RPMI7951 (cell line): ENCODE results near the gene PEX14. TPM values are rescaled to one million over a fixed set of nuclear protein-coding genes. Genes with fewer than 3 reads are reported as not detected.

Experiments used
- DNase-seq: peaks from one replicate; pipeline ENCODE4 v3.0.0-alpha.2; 2012; ENCODE audit warnings: low read depth
- total RNA-seq: library from RNA; depleted of rRNA; stranded (reverse); fragments of >200 nt; shearing (Covaris generic); gene quantifications from 2 replicates; pipeline ENCODE4 v1.2.3, GENCODE V29; 2014

The PEX14 gene
- total RNA-seq, 1 experiment from 2014 or later, result 21.5 TPM

DNA sequence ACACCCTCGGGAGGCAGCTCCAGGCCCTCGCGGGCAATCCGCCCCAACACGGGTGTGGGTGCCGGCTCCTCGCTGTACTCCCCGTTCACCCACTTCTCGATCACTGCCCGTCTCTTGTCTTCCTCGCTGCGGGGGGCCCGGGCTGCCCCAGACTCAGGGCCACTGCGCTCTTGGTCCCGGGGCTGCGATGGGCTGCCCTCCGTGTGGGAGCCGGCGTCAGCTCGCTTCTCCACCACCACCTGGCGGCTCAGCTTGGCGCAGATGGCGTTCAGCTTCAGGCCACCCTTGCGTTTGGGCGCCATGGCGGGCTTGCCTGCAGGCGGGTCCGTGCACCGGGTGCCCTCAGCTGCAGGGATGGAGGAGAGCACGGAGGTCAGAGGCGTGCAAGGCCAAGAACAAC lies 190.5 kb downstream of the PEX14 start:
- no peak for DNase-seq

DNA sequence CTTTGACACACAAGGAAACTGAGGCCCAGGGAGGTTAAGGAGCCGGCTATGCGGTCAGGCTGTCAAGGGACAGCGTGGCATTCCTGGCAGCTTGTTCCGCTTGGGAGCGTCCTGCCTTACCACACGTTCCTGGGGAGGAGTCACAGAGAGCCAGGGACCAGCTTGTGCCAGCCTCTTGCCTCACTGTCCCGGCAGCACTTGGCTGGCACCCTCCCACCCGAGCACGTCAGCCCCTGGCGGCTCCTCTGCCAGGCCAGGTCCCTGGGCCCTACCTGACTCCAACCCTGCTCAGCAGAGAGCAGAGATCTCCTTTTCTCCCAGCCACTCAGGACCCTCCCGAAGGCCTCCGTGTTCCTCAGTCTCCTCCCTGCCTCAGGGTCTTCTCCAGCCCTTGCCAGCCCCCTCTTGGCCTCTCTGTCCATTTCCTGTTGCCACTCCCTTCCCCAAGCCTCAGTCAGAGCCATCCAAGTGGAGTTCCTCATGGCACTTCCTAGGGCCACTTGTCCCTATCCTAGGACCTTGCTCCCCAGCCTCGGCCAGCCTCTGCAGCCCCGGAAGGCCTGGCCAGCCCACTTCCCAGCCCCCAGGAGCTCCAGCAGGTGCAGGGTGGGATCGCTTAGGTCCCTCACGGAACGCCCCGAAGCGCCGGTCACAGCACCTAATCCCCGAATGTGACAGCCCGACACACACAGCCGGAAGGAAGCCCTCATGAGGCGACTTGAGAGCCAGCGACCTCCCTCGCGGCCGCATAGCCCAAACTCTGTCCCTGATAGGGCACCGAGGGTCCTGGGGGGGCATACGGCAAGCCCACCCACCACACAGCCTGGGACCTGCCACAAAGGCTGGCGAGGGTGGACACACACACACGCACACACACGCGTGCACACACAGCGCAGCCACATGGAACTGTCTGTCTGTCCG lies 191.4 kb downstream of the PEX14 start:
- DNase-seq, result no peak

DNA sequence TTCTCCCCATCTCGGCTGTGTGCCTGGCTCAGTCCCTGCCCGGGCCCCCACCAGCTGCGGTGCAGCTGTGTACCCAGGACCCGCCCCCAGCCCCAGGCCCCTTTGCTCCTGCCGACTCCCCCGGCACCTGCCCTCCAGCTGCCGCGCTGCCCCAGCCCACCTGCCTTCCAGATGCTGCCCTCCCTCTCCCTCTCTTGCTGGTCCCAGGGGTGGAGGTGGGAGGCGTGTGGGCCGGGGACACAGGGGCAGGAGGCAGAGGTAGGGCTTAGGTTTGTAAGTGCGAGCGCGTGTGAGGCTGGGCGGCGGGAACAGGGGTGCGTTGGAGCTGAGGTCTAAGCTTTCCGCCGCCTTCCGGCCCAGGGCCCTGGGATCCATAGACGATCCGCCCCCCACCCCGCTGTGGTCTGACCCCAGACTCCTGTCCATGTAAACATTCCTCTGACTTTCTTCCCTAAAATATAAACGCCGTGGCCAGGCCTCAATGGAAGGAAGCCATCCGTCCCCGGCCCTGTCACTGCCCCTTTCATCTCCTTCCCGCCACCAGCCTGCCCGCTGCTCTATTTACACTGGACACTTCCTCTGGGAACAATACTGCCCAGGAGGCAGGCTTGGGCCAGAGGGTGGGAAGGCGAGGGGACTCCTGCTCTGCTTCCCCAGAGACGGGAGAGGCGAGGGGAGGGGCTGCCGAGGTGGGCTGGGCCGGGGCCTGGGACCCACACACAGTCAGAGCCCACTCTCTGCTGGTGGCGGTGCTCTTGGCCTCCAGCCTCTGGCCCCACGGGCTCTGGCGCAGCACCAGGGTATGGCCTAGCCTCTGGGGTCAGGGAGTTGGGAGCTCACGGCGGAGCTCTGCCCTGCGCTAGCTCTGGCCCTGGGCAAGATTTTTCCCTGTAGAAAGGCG lies 193.4 kb downstream of the PEX14 start:
- DNase-seq, result no peak

DNA sequence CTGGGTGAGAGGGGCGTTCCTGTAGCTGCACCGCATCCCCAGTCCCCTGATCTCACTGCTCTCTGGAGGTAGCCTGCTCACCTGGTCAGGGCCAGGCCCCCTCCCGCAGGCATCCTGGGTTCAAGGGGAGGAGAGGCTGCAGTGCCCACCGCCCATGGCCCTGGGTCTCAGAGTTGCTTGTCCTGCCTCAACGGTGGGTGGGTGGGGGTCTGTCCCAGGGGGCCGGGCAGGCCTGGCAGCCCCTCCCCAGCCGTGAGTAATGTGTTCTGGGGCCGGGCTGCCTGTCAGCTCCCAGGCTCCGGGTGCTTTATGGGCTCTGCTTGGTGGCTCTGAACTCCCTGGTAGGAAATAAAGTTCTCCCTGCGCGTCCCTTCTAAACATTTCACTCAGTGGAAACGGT lies 194.8 kb downstream of the PEX14 start:
- no peak for DNase-seq

DNA sequence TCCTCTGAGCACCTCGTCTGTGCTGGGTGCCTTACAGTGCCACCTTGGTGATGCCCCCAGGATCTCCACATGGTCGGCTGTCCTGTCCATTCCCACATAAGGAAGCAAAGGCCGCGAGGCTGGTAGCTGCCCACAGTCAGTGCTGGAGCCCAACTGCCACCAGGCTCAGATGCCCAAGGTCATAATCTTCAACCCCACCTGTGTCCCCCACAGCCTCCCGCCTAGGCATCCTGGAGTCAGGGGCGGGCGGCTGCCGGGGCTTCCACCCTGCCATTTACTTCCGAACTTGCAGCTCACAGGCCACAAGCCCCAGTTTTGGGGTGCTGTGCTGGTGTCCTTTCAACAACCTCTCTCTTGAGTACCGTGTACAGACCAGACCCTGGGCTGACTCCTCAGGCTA lies 195.4 kb downstream of the PEX14 start:
- DNase-seq, result no peak

DNA sequence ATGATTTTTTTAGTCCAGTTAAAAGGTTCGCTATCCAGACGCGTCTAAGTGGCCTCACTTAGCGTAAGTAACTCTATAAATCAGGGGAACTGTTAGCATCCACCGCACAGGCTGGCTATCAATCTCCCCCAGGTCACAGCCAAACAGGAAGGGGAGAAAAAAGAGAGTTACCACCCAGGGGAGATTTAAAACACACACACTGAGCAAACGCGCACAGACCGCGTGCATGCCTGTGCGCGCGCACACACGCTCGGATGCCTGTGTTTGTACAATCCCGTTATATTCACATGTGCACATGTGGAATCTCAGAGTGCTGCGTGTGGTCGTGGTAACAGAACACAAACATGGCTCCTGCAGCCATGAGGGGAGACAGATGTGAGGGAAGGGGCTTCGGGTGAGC lies 196.3 kb downstream of the PEX14 start:
- no peak for DNase-seq

DNA sequence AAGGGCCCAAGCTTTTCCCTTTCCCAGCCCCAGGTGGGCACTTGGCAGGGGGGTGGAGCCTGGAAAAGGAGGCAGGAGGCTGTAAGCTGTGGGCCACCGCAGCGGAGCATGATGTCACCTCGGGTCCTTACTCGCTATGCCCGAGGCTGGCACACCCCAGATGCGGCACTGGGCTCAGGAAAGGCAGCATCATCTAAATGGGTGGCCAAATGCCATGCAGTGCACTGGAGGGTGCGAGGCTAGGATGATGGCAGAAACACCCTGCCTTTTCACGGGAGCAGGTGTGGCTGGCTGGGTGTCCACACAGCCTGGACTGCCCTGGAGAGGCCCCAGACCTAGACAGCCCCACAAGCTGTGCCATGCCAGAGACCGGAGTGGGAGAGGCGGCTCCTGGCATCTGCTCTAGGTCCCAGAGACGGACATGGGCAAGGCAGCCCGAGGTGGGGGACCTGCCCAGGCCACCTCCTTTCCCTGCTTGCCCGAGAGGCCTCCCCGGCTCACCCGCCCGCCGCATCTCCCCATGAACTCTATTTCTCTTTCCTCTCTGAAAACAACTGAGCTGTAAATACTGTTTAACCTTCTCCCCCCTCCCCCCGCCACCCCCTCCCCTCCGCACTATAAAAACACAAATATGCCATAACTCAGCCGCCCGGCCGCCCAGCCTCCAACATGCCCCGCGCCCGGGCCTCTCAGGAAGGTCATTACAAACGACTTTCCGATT lies 197.0 kb downstream of the PEX14 start:
- DNase-seq, result no peak

DNA sequence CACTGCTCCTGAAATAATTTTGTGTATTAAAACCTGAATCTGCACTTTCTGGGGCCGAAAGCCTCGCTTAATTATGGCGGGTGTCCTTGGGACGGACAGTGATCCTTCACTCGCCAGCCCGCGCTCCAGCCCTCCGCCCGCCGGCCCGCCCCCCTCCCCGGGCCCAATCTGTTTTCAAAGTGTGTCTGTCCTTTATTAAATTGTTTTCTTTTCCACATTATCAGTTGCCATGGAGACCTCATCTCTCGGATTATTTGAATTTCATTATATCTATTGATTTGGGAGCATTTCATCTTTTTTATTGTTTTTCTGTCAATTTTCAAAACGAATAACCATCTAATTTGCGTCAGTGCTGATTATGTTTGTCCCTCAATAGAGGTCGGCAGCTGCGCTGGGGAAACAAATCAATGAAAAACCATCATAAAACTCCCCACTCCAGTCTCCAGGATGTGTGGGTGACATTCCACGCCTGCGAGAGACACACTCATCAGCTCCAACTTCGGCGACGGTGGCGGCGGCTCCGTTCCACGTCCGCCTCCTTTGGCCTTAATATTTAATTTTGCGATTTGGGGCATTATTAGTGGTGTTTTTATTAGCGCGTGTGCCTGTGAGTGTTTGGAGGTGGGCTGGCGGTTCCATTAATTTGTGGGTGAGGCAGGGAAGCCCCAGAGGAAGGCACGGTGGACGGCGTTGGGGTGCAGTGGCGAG lies 197.7 kb downstream of the PEX14 start:
- no peak for DNase-seq

DNA sequence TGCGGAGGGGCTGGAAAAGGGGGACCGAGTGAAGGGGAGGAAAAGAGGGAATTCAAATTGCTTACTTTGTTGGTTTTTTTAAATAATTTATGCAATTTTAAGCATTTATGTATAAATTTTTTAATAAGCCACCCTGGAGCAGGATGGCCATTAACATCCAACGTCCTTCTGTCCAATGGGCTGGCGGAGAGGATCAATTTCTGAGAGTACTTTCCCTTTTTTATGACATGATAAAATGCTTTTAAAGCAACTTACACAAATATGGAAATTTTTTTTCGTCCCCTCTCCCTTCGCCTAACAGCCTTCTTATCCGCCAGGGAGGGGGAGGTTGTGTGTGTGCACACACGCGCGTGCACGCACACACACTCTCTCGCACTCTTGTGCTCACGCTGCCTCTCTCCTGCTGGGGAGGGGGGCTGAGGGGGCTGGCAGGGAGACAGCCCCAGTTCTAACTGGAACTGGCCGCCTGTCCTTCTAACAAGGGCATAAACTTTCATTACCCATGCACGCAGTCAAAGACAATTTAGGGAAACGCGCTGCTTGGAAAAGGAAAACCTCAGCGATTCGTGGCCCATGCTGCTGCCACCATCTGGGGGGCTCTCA lies 198.5 kb downstream of the PEX14 start:
- no peak for DNase-seq

DNA sequence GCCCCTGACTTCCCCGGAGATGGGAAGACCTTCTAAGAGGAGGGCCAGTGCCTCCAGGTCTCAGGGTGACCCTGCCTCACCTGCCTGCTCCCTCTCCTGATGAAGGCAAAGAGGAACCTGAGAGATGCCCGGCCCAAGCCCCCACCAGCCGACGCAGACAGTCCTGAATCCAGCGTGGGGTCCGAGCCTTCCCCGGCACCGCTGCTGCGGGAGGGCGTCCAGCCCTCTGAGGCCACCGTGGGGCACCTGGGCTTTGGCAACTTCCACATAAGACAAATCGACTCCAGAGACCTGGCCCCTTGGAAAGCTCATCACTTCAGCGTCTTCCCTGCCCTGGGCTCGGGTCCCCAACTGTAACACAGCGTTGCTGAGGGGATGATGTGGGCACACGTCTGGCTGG lies 199.5 kb downstream of the PEX14 start:
- DNase-seq, result no peak

DNA sequence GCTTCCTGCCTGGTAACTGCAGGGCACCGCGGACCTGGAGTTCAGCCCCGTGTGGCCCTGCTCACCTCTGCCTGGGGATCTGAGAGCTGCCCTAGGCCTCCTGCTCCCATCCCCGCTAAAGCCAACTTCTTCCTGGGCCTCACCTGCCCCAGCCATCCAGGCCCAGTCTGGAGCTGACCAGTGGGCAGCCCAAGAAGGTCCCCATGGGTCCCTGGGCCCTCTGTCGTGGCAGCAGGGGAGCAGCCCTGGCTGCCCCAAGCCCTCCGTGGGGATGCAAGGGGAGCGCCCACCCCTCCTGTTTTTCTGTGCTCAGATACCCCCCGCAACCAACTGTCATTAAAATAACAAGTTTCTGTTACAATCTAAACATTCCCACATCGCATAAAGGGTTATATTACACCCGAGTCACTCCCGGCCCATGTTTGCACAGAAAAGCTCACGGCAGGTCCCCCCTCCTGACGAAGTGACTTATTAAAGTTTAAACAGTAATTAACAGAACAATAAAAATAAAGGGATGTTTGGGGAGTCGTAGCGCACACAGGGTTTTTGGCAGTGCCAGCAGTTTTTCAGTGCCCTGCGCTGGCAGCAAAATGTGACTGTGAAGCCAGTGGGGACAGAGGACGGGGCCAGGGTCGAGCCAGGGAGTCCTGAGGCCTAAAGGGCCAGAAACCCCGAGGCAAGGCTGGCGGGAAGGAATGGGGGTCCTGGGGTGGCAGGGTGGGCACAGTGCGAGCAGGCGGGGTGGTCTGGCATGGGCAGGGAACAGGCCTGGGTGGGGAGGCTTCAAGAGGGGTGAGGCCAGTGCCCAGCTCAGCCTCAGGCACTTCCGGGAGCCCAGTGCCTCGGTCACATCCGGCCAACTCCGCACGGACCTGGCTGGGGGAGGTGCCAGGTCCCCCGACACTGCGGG lies 200.2 kb downstream of the PEX14 start:
- no peak for DNase-seq

DNA sequence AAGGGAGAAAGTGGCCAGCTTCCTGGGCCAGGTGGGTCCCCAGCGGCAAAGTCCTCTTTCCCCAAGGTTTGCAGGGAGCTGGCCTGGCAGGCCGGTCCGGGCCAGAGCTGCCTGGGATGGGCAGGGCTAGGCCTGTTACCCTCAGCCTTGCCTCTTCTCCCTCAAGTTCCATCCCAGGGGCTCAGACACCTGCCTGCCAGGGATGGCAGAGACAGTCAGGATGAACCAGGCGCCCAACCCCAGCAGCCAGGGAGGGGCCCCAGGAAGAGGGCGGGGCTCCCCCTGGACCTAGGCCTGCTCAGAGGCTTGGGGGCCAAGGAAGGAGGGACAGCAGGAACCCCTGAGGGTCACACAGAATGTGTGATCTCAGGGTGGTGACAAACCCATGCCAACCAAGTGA lies 201.1 kb downstream of the PEX14 start:
- DNase-seq, result no peak

DNA sequence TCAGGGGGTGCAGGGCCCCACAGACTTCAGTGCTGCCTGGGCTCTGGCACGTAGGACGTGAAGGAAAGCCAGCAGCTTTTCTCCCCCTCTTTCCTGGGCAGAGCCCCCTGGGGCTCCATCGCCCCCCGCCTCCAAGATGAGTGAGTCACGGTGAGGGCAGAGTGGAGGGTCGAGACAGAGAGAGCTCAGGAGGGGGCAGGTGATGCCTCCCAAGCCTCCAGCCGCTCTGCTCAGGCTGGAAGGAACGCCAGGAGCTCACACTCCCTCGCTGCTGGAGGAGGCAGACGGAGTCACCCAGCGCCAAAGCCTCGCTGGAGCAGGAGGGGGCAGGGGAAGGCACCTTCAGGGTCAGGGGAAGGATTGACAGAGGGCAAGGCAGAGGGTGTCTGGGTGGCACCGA lies 202.2 kb downstream of the PEX14 start:
- DNase-seq, result no peak

DNA sequence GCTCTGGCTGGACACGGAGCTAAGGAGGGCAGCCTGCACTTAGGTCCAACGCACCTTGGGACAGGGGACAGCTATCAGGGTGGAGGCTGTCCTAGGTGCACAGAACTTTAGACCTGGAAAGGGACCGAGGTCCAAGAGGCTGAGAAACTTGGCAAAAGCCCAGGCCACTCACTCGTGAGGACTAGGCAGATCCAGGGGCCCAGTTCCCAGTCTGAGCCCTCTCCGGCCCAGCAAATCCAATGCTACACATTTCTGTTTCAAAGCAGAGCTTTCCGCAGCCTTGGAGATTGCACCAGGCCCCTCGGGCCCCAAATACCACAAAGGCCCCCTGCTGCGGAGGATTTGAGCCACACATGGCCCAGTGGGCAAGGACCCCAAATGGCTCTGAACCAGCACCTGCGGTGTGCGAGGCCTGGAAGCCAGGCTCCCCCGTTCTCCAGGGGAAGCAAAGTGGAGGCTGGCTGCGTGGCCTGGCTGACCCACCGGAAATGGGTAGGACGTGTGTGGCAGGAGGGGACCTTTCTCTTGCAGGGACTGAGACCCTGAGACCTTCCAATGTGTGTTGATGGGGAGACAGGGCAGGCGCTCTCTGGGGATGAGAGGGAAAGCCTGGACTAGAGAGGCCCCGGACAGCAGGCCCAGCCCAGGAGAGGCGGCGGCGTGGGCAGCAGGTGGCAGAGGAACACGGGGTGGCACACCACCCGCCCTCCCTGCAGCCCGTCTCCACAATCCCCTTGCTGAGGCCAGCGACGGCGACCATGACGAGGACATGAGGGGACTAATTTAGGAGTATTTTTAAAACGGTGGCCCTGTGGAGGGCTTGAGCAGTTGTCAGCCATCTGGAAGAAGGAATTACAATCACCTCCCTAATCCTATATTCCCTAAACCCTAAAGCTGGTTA lies 203.0 kb downstream of the PEX14 start:
- no peak for DNase-seq

DNA sequence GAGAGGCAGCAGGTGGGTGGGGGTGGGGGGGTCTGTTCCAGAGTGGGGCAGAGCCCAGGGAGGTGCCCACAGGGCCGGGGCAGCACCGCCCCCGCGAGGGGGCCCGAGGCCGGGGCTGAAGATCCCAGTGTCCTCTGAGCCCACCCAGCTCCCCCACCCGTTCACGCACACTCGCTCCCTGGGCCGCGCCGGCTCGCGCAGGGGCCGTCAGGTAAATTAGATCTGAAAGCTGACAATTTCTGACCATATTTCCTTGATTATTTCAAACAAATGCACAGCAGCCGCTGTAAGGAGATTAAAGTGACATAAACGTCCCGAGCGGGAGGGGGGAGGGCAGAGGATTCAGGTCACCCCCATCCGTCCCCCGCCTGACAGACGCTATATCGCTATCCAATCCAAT lies 203.7 kb downstream of the PEX14 start:
- no peak for DNase-seq

DNA sequence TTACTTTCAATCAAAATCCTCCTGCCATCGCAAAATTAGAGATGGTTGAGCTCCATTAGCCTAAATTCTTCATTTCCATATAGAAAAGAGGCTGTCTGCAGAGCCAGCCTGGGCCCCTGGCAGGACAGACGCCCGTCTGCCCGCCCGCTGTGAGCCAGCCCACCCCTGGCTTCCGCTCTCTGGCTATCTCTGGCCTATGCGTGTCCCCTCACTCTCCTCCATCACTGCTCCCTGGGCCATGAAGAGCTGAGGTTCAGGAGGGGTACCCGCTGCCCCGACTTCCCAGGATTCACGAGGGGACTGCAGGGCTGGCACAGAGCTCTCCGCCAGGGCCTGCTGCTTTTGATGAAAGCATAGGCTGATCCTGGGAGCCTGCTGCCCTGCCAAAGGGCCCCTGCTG lies 204.1 kb downstream of the PEX14 start:
- DNase-seq, result no peak

DNA sequence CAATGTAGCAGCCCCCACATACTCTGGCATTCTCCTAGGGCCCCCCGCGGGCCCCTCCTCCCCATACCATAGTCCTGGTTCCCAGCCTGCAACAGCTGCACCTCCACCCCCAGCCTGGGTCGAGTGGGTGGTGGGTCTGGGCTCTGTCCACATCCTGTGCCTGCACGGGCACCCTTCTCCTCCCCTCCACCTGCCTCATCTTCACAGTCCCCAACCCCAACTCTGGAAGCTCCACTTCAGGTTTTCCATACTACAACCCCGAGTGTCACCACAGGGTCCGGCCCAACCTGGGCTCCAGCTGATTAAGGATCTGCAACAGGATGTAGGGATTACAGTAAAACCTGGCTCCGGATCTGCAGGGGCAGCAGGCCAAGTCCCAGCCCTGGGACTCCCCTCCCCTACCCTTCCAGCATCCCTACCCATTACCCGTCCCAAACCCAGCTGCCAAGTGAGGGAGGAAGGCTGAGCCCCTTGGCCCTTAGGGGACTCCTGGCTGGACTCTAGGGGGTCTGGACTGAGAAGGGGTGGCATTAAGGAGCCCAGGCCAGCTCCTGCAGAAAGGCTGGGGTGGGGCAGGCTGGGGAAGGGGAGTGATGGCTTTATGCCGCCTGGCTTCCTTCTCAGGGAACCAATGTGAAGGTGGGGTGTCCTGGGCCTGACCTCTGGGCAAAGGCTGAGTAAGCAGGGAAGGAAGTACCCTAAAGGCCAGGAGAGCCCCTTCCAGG lies 204.9 kb downstream of the PEX14 start:
- peak; percentile 29 for DNase-seq
